GM18867 (cell line): Measurements from ENCODE around the gene GIMAP5.

Experiments used
- ATAC-seq: cut with Tn5 transposase; IDR thresholded peaks from one replicate; pipeline ENCODE4 v1.9.1; 2021; ENCODE audit warnings: mild to moderate bottlenecking, moderate library complexity; ENCODE audit not compliant: unreplicated experiment

Gene GIMAP5

GRCh38 chr7:150737265-150738055 is at the start of gene GIMAP5:
TSS of gene GIMAP5 (plus strand) at chr7:150737418. CDS start at chr7:150740885, 3,467 bp downstream.
- peak; percentile 38 for ATAC-seq

GRCh38 chr7:150688630-150689029 is 48.6 kb upstream of the GIMAP5 start:
- ATAC-seq = no peak

DNA sequence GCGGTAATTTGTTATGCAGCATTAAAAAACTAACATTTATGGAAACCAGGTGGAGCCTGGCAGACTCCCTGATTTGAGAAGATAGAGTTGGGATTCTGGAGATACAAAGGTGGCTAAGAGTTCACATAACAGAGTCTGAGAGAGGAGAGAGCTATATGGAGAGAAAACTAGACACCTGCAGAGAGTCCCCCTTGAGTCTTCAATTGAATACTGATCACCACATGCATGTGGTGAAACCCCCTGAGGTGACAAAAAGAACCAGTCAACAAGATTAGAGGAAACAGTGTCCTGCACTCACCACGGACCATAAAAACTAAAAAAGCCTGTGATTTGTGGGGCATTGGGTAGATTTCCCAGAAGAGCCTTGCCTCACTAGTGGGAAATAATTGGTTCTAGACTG is 41.6 kb upstream of the GIMAP5 start:
- ATAC-seq = no peak

DNA sequence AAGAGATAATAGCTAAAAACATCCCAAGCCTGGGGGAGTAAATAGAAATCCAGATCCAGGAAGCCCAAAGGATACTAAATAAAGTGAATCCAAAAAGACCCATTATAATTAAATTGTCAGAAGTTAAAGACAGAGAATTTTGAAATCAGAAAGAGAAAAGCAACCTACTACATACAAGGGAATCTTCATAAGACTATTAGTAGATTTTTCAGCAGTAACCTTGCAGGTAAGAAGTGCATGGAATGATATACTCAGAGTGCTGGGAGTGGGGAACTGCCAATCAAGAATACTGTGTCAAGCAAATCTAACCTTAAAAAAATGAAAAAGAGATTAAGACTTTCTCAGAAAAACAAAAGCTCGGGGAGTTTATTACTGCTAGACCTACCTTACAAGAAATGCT is 34.0 kb upstream of the GIMAP5 start:
- ATAC-seq = no peak

- ATAC-seq = no peak
These were observed 21.9 kb upstream of the GIMAP5 start for GRCh38 chr7:150715293-150715692.

DNA sequence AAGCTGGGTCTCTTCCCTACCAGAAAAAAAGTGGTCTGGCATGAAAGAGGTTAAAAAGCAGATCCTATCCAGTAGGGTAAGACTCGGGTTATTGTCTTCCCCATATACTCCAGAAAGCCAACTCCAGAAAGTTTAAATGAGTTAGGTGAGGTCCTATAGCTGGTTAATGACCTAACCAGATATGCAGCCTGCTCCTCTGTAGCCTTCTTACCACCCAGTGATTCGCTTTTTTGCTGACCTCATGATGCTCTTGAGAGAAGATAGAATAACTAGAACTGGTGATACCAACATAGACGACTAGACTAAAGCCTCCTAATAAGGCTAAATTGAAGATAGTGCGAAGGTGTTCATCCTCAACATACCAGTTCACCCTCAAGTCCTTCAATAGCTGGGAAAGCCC is 21.5 kb upstream of the GIMAP5 start:
- ATAC-seq = no peak

- peak; percentile 46 for ATAC-seq
These were observed 20.9 kb upstream of the GIMAP5 start, which contains the start of gene GIMAP1 for GRCh38 chr7:150716368-150716767. TSS of gene GIMAP1 (plus strand) at chr7:150716613. CDS start at chr7:150719048, 2,435 bp downstream.

- ATAC-seq = no peak
These were observed 20.3 kb upstream of the GIMAP5 start for GRCh38 chr7:150716939-150717338.

DNA sequence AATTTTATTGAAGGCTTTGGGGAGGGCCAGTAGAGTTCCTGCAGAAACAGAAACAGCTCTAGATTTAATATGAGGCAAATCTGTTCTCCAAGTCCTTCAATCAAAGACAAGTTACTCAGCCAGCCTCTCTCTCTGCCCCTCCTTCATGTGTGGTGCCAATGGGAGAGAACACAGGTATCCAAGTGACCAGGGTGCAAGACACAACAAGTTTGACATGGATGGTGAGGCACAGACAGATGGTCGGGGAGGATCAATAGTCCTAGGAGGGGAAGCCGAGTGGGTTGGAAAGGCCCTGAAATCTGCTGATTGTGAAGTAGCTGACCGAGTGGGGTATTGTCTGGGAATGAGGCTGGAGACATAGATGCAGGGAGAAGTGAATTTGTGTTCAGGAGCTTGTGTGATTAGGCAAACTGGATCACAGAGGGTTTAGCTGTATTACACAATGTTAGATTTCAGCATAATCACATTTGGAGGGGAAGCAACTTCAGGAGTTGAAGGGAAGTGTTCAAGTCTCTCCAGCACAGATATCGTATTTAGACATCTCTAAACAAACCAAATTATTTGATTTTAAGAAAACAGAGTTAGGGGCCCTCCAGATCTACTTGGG is 19.3 kb upstream of the GIMAP5 start:
- ATAC-seq = no peak

GRCh38 chr7:150719436-150719835 is 17.8 kb upstream of the GIMAP5 start:
- ATAC-seq = no peak

GRCh38 chr7:150719960-150720891 is 17.0 kb upstream of the GIMAP5 start:
- ATAC-seq = no peak

DNA sequence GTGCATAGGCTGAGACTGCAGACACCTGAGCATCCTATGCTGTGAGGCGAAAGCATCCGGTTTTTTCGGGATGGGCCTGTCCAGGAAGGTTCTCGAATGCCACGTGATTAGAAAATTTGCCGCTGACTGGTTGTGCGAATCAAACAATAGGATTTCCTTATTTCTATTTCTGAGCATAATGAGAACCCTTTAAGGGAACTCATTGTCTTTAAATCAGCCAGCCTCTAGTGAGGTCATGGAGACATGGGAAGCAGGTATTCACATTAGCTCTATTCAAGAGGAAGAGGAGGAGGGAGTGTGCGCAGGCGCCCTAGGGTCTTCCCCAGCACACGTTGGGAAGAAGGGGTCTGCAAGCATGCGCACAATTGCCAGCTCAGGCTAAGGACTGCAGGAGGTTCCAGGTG is 15.2 kb upstream of the GIMAP5 start:
- ATAC-seq = no peak

DNA sequence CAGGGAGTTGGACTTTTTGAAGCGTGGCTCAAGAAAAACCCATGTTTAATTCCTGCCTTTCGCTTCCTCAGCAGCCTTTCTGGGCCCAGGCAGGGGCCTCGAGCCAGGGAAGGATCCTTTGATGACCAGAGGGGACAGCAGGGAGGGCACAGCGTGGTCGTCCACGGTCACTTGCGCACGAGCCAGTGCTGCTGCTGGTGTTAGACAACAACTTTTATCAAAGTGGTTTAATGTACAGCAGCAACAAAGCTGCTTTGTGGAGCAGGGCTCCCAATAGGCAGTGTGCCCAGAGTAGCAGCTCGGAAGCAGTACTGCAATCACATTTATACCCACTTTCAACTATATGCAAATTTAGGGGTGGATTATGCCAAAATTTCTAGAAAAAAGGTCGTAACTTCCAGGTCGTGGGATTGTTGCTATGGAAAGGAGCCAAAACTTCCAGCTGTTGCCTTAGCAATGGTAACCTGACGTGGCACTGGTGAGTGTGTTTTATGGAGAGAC is 14.7 kb upstream of the GIMAP5 start:
- no peak for ATAC-seq

DNA sequence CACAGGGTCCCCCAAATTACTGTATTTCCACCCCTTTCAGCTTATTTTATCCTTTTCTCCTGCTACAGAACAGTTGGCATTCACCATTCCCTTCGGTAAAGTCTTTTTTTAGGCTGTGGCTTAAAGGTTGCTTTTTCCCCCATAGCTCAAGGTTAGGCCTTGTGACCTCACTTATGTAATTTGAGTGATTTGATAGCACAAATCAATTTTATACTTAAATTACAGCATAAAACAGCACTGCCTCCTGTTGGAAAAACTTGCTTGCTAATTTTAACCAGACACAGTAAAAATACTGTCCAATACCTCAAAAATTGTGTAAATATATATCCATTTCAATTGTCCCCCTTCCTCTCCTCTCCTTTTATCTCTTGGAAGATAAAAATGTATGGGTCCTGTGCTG is 13.8 kb upstream of the GIMAP5 start:
- ATAC-seq = no peak

DNA sequence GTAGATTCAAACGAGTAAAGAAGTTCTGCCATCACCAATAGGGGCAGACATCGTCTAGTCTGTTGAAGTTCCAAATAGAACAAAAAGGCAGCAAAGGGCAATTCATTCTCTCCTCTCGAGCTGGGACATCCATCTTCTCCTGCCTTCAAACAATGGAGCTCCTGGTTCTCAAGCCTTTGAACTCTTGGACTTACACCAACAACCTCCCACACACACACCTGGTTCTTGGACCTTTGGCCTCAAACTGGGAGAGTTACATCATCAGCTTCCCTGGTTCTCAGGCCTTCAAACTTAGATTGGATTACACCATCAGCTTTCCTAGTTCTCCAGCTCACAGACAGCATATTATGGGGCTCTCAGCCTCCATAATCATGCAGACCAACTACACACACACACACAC is 9.8 kb upstream of the GIMAP5 start:
- no peak for ATAC-seq

DNA sequence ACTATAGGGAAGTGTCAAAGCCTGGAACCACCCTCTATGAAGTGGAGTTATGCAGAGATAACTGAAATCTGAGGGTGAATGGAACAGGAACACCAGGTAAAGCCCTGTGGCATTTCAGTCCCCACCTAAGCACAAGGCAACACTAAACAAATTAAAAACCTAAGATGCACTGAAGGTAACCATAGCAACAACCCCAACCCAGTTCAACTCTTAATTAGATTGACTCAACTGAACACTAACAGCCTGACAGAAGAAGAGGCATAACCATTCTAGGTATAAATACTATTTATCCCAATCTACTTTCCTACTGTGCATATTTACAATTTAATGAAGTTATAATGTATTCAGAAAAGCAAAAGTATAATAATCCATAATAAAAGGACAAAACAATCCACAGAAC is 9.2 kb upstream of the GIMAP5 start:
- ATAC-seq = no peak

GRCh38 chr7:150728609-150729008 is 8.6 kb upstream of the GIMAP5 start:
- no peak for ATAC-seq

- no peak for ATAC-seq
These were observed 5.3 kb upstream of the GIMAP5 start for GRCh38 chr7:150731916-150732315.

DNA sequence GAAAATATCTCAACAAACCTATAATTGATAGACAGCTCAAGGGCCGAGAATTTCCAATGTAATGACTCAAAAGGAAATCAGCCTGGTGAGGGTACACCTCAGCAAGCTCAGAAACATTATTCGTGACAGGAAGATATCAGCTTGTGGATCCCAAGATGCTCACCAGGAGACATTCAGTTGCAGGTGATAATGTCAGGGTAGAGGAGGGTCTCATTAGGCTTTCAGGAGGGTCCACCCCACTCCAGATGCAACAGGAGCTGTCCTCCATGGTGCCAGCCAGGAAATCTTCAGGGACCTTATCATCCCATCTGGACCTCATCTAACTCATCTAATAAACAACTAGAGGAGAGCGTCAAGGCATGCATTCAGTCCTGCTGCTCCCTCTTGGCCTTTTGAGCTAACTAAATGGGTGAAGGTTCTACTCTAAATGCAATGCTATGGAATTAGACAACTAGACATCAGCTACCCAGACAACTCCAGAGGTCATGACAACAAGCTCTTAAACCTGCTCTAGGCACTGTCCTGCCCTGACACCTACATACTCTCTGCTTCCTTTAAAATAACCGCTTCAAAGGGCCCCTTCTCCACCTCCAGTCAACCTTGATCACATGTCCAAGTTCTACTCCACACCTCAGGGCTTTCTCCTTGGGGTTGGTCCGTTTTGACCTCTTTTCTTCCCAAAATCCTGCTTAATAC is 4.3 kb upstream of the GIMAP5 start:
- ATAC-seq = no peak

- ATAC-seq = no peak
These were observed 3.6 kb upstream of the GIMAP5 start for GRCh38 chr7:150733482-150734095.
